ENCODE data around the gene CEP41.

- TF ChIP-seq CTCF (IDR thresholded peaks at IDR 0.05; ENCODE audit: low read depth, low read length) (no peak), POLR2A (IDR thresholded peaks at IDR 0.05; ENCODE audit: extremely low read depth, insufficient read length) (no peak), MYC (IDR thresholded peaks at IDR 0.05; ENCODE audit: low read depth, low read length) (no peak)
- TF ChIP-seq, protein P1, sequence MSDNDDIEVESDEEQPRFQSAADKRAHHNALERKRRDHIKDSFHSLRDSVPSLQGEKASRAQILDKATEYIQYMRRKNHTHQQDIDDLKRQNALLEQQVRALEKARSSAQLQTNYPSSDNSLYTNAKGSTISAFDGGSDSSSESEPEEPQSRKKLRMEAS (IDR thresholded peaks at IDR 0.05; ENCODE audit: low read depth, low read length), result no peak
Observed at GRCh38 chr7:130350945-130351790, 89.6 kb downstream of the CEP41 start.
